Fibroblast of skin of left quadriceps (primary cell): ENCODE results near the gene CCDC183.
"Not testable (repeated sequence)": the region's sequence is repeated elsewhere in the genome, so short reads cannot be mapped to it uniquely, and the experiment has no call there.

Experiments
- DNase-seq, 2 experiments: peaks; one replicate each; pipeline ENCODE4 v3.0.0-alpha.2; 2013; ENCODE audit warnings: low read depth in 2 of 2

Gene CCDC183

DNA sequence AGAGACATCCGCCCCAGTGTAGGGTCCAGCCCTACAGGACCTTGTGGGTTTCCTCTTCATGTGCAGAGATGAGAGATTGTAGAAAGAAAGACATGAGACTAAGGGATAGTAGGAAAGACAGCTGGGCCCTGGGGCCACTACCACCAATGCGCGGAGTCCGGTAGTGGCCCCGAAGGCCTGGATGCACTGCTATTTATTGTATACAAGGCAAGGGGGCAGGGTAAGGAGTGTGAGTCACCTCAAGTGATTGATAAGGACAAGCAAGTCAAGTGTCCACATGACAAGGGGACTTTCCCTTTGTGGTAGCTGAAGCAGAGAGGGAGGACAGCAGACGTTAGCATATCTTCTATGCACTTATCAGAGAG lies 11.2 kb upstream of the CCDC183 start:
- no peak for DNase-seq

GRCh38 chr9:136785565-136786355 lies 10.4 kb upstream of the CCDC183 start:
- DNase-seq = not testable (repeated sequence)

- no peak for DNase-seq
Observed at GRCh38 chr9:136786451-136786850, 9.7 kb upstream of the CCDC183 start.

- not testable (repeated sequence) for DNase-seq
Observed at GRCh38 chr9:136786983-136787382, 9.2 kb upstream of the CCDC183 start.

DNA sequence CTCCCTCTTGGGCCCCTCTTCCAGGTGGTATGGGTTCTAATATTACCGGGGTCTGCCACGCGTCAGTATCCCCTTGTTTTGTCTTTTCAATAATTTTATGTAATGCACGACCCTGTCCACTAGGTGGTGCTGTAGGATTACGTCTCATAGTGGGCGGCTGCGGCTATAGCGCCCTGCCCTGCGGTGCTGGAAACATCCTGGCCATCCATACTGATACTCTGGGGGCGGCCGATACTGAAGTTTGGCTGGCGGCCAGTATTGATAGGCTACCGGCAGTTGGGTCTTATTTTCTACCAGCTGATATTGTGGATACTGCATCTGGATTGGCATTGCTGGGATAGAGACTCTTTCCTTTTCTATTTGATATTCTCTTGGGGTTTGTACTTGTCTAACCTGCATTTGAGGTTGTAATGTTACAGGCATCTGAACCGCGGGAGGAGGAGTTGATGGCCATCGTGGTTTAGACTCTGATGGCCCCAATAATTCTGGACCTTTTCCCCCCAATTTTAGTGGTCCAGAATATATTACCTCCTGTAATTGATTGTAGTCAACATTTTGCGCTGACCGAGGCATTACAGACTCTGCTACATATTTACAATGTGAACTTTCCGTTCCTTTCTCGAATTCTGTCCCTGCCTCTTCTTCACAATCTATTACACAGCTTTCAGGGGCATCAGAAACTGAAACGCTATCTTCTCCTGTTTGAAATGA lies 8.3 kb upstream of the CCDC183 start:
- peak in 1 of 2 experiments; percentile 25 for DNase-seq

- not testable (repeated sequence) for DNase-seq
Observed at GRCh38 chr9:136788644-136789522, 7.3 kb upstream of the CCDC183 start.

DNA sequence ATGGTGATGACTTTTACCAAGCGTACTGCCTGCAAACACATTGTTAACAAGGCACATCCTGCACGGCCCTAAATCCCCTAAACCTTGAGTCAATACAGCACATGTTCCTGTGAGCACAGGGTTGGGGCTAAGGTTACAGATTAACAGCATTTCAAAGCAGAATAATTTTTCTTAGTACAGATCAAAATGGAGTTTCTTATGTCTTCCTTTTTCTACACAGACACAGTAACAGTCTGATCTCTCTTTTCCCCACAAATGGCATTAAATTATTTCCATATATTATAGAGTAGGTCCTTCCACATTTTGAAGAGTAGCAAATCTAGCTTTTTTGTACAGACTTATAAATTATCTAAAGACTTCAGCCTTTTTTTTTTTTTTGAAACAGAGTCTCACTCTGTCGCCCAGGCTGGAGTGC lies 6.6 kb upstream of the CCDC183 start:
- no peak for DNase-seq

DNA sequence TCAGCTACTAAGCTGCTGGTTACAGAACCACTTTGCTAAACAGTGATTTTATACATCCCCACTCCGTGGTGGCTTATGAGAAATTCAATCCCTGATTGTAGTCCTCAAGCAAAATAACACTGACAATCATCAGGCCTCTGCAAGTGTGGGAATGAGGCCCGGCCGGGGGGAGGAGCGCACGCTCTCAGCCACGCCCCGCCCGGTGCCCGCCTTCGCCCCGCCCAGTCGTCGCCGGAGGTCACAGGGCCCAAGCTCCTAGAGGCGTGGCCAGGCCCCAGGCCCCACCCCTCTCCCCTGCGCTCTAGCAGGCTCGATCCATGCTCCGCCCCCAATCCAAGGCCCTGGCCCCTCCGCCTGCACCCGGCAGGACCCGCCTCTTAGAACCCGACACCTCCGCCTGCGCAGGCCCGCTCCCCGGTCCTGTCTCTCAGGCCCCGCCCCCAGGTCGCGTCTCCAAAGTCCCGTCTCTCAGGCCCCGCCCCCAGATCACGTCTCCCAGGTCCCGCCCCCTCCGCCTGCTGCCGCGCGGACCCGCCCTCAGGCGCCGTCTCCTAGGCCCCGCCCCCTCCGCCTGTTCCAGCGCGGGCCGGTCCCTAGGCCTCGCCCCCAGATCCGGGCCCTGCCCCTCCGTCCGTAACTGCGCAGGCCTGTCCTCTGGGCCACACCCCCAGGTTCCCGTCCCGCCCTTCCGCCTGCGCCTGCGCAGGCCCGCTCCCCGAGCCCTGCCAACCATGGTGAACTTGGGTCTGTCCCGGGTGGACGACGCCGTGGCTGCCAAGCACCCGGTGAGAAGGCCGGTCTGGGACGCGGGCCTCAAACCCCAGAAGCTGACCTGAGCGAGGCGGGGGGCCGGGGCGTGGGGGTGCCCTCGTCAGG lies 5.3 kb upstream of the CCDC183 start, which contains the start of gene TMEM141:
TMEM141 (plus strand) TSS at position 705 of the 876 bp plus-strand sequence; CDS start at position 732, 27 bp downstream.
- peak; percentile 98 for DNase-seq

- DNase-seq = no peak
Observed at GRCh38 chr9:136791516-136792276, 4.4 kb upstream of the CCDC183 start.

GRCh38 chr9:136792321-136793085 lies 3.6 kb upstream of the CCDC183 start:
- DNase-seq = no peak

GRCh38 chr9:136793086-136793946 lies 2.8 kb upstream of the CCDC183 start:
- no peak for DNase-seq

DNA sequence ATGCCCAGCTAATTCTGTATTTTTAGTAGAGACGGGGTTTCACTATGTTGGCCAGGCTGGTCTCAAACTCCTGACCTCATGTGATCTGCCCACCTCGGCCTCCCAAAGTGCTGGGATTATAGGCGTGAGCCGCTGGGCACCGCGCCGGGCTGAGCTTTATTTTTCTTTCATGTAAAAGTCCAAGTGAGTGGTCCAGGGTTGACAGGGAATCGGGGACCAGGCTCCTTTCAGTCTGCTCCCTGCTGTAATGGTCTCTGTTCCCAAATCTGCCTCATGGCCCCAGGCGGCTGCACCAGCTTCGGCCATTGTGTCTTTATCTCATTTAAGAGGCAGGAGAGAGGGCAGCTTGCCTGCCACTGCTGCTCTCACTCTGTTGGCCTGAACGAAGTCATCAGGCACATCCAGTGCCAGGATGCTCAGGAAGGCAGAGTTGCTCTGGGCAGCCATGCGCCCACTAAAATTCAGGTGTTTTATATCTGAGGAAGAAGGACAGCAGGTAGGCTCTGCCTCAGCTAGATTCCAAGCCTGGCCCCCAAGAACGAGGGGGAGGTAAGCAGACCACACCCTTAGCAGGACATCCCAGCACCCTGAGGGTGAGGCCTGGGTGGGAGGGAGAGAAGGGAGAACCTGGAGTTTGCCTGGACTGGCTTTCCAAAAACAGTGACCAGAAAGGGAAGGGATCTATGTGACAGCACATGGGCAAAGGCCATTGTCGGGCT lies 1.7 kb upstream of the CCDC183 start:
- no peak for DNase-seq

DNA sequence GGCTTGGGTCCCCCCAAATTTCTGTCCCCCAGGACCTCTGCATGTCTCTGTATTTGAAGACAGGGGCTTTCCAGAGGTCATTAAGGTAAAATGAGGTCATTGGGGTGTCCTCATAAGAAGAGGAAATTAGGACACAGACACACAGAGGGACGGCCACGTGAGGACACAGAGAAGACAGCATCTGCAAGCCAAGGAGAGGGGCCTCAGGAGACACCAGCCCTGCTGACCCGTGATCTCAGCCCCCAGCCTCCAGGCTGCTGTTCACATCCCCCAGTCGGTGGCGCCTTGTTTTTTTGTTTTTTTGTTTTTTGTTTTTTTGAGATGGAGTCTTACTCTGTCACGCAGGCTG lies 1.2 kb upstream of the CCDC183 start:
- DNase-seq = no peak

- DNase-seq = not testable (repeated sequence)
Observed at GRCh38 chr9:136796775-136797347, 723 bp downstream of the CCDC183 start.

DNA sequence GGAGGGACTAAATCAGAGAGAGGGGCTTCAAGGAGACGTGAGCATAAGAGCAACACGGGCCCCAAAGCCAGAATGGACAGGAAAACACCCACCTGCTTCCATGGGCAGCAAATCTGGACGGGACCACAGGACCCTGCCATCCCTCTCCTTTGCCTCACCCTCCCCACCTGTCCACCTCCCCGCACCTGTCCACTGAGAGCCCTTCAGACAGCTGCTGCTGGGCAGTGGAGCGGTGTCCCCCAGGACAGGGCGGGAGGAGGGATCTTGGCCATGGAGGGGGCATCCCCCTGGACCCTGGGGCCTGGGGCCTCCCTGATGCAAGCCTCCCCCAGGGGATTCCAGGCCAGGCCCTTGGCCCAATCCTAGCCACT lies 2.6 kb downstream of the CCDC183 start:
- no peak for DNase-seq

- DNase-seq = no peak
Observed at GRCh38 chr9:136799079-136799853, 3.1 kb downstream of the CCDC183 start.
